Parathyroid adenoma (tissue), 2 donors: ENCODE data around the gene ROBO4.

Source experiments
- H2AFZ ChIP-seq: fragments of 300-600 bp; sonication (generic); one replicate; pipeline ENCODE4 v1.7.0; 2017; ENCODE audit warnings: antibody characterized with exemption, mild to moderate bottlenecking
- H3K27ac ChIP-seq: fragments of 300-600 bp; sonication (generic); one replicate; pipeline ENCODE4 v1.7.0; 2017
- H3K27me3 ChIP-seq: fragments of 300-600 bp; sonication (generic); one replicate; pipeline ENCODE4 v1.7.0; 2017; ENCODE audit warnings: low read length; ENCODE audit not compliant: control insufficient read depth, insufficient read depth
- H3K36me3 ChIP-seq: fragments of 300-600 bp; sonication (generic); one replicate; pipeline ENCODE4 v1.7.0; 2017; ENCODE audit warnings: low read length; ENCODE audit not compliant: control insufficient read depth, insufficient read depth
- H3K4me1 ChIP-seq: fragments of 300-600 bp; sonication (generic); one replicate; pipeline ENCODE4 v1.7.0; 2017; ENCODE audit warnings: control low read depth
- H3K4me2 ChIP-seq: fragments of 300-600 bp; sonication (generic); one replicate; pipeline ENCODE4 v1.7.0; 2017; ENCODE audit warnings: low read length
- H3K4me3 ChIP-seq: fragments of 300-600 bp; sonication (generic); one replicate; pipeline ENCODE4 v1.7.0; 2017; ENCODE audit warnings: low read depth, low read length
- H3K79me2 ChIP-seq: fragments of 300-600 bp; sonication (generic); one replicate; pipeline ENCODE4 v1.7.0; 2017; ENCODE audit warnings: control low read depth
- H3K9ac ChIP-seq: fragments of 300-600 bp; sonication (generic); one replicate; pipeline ENCODE4 v1.7.0; 2017; ENCODE audit warnings: mild to moderate bottlenecking
- H3K9me3 ChIP-seq: fragments of 300-600 bp; sonication (generic); one replicate; pipeline ENCODE4 v1.7.0; 2017; ENCODE audit warnings: low read length; ENCODE audit not compliant: control insufficient read depth
- TF ChIP-seq, protein P1 (sequence below): fragments of 300-600 bp; sonication (generic); IDR thresholded peaks from one replicate; pipeline ENCODE4 v1.7.0; 2017; ENCODE audit warnings: antibody characterized with exemption, mild to moderate bottlenecking
- donor health status: primary hyperparathyroidism.

ROBO4 gene

DNA sequence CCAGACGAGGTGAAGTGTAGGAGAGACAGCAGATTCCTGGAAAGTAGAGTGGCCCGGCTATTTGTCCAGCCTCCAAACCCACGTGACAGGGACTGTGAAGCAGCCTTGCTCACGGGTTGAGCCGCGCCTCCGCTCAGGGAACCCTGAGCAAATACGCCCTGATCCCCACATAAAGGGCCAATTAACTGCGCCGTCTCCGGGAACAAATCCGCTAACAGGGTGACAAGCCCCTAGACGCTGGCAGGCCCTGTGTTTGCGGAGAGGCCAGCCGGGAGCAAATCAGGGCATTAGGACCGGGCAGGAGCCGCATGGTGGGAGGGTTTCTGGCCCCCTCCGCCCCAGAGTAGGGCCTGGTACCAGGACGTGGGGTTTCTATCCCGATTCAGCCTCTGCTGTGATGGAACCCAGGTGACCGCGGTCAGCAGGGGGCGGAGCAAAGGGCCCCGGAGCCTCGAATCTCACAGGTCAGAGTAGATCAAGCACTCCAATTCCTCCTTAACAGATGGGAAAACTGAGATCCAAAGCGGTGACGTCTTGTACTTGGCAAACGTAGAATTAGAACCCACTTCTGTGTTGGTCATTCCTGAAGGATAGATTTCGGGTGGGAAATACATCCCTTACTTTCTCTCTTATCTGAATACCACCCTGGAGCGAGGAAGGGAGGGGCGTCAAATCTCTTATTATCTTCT lies 34.4 kb downstream of the ROBO4 start:
- Histone ChIP-seq H3K27me3 (no peaks in the 10 kb centered on the region), H3K4me2 (peak overlapping the region; percentile 57), H2AFZ (peak overlapping the region; percentile 72), H3K4me1 (no peaks in the 10 kb centered on the region), H3K4me3 (peak overlapping the region; percentile 20), H3K27ac (no peak overlapping the region), H3K9ac (no peak overlapping the region), H3K79me2 (no peaks in the 10 kb centered on the region), H3K9me3 (no peaks in the 10 kb centered on the region), H3K36me3 (no peaks in the 10 kb centered on the region)
- TF ChIP-seq, protein P1, sequence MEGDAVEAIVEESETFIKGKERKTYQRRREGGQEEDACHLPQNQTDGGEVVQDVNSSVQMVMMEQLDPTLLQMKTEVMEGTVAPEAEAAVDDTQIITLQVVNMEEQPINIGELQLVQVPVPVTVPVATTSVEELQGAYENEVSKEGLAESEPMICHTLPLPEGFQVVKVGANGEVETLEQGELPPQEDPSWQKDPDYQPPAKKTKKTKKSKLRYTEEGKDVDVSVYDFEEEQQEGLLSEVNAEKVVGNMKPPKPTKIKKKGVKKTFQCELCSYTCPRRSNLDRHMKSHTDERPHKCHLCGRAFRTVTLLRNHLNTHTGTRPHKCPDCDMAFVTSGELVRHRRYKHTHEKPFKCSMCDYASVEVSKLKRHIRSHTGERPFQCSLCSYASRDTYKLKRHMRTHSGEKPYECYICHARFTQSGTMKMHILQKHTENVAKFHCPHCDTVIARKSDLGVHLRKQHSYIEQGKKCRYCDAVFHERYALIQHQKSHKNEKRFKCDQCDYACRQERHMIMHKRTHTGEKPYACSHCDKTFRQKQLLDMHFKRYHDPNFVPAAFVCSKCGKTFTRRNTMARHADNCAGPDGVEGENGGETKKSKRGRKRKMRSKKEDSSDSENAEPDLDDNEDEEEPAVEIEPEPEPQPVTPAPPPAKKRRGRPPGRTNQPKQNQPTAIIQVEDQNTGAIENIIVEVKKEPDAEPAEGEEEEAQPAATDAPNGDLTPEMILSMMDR = no peak

DNA sequence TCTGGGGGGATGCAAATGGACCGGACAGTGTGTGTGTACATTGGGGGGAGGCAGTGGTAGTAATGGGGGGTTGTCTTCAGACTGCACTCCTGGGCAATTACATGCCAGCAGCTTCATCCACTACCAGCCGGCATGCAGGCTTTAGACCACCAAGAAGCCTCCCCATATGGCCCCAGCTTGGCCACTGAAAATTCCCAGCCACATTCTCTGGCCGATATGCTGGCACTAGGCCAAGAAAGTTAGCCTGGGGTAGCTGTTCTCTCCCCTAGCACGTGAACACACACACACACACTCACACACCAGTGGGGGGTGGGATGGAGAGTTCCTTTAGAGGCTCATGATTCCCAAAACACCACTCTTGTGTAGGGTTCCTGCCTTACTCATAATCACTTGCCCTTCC lies 36.0 kb downstream of the ROBO4 start:
- H3K4me3 ChIP-seq = no peak overlapping the region
- H3K27me3 ChIP-seq = no peaks in the 10 kb centered on the region
- H3K27ac ChIP-seq = no peak overlapping the region
- H3K79me2 ChIP-seq = no peaks in the 10 kb centered on the region
- H3K9ac ChIP-seq = no peak overlapping the region
- TF ChIP-seq, protein P1 = no peak
- H3K4me1 ChIP-seq = no peaks in the 10 kb centered on the region
- H3K36me3 ChIP-seq = no peaks in the 10 kb centered on the region
- H3K4me2 ChIP-seq = no peak overlapping the region
- H3K9me3 ChIP-seq = no peaks in the 10 kb centered on the region
- no peak overlapping the region for H2AFZ ChIP-seq

DNA sequence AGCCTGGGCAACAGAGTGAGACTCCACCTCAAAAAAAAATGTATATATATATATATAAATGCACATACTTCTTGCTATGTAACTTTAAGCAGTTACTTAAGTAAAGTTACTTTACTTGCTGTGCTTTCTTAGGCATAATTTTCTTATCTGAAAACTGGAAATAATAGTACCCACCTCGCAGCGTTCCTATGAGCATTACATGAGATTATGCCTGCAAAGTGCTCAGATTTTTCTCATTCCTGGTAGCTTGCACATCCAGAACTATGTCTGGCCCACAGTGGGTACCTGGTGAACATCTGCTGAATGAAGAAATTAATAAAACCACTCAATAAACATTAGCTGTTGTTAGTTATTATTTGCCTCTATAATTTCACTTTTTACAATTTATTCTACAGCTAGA lies 38.5 kb downstream of the ROBO4 start:
- H3K4me3 ChIP-seq = no peak overlapping the region
- H3K27me3 ChIP-seq = no peaks in the 10 kb centered on the region
- H3K4me1 ChIP-seq = no peaks in the 10 kb centered on the region
- H3K9ac ChIP-seq = no peak overlapping the region
- no peaks in the 10 kb centered on the region for H3K79me2 ChIP-seq
- H2AFZ ChIP-seq = no peak overlapping the region
- no peaks in the 10 kb centered on the region for H3K36me3 ChIP-seq
- H3K9me3 ChIP-seq = no peaks in the 10 kb centered on the region
- H3K4me2 ChIP-seq = no peak overlapping the region
- no peak overlapping the region for H3K27ac ChIP-seq
- TF ChIP-seq, protein P1 = no peak

DNA sequence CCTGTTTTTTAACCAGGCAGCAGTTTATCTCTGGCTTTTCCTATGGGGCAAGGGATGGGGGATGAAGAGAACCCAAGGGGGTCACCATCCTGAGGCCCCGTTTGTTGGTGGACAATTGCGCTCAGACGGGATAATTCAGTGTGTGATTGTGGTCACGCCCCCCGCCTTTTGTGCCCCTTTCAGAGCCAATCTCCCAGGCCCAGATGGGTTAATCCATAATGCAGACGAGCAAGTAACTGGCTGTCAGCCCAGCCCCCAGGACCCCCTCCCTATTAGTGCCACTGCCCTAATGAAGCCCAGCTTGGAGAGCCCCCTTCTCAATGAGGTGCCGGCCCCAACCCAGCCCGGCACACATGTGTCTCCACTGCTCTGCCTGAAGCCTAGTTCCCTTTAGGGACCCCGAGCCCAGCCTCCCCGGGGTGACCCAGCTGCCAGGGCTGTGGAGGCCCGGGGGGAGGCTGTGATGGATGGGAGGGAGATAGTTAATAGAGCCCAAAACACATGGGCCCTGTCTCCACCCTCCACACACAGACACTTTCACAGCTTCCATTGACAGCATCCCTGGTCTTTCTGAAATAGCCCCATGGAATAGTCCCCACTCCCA lies 51.5 kb downstream of the ROBO4 start:
- Histone ChIP-seq H3K9ac (no peak overlapping the region), H2AFZ (no peak overlapping the region), H3K4me1 (no peaks in the 10 kb centered on the region), H3K9me3 (no peaks in the 10 kb centered on the region), H3K79me2 (no peaks in the 10 kb centered on the region), H3K27ac (no peak overlapping the region), H3K4me2 (no peak overlapping the region), H3K4me3 (no peak overlapping the region), H3K36me3 (no peaks in the 10 kb centered on the region), H3K27me3 (peaks cover 4% of the 10 kb centered on the region)
- TF ChIP-seq, protein P1 = no peak

DNA sequence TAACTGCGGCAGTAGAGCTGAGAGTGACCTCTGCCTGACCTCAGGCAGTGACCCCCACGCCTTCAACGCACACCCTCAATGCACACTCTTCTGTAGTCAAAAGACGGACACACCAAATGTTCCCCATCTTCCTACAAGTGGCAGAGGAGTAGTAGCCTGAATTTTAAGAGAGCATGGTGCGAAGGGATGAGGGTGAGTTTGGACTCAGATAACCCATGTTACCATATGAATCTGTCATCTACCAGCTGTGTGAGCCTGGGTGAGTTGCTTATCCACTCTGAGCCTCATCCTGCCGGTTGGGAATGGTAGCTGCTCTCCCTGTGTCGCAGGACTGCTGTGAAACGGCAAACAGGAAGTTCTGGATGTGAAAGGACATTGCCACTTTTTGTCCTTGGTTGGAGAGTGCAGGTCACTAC lies 53.0 kb downstream of the ROBO4 start:
- no peak overlapping the region for H3K4me3 ChIP-seq
- no peaks in the 10 kb centered on the region for H3K9me3 ChIP-seq
- no peaks in the 10 kb centered on the region for H3K36me3 ChIP-seq
- H3K9ac ChIP-seq = no peak overlapping the region
- H3K79me2 ChIP-seq = no peaks in the 10 kb centered on the region
- H3K4me1 ChIP-seq = no peaks in the 10 kb centered on the region
- H3K4me2 ChIP-seq = no peak overlapping the region
- H3K27me3 ChIP-seq = peaks cover 4% of the 10 kb centered on the region
- TF ChIP-seq, protein P1 = no peak
- no peak overlapping the region for H2AFZ ChIP-seq
- H3K27ac ChIP-seq = no peak overlapping the region
